NOMO-1 treated with DMSO at 0.1 percent for 48 hours (cell line): ENCODE results near the gene NT5E.

ENCODE experiments used
- DNase-seq: peaks from one replicate; lab custom pipeline; 2025; ENCODE audit not compliant: unreplicated experiment; lab: John Stamatoyannopoulos, UW

The NT5E gene

DNA sequence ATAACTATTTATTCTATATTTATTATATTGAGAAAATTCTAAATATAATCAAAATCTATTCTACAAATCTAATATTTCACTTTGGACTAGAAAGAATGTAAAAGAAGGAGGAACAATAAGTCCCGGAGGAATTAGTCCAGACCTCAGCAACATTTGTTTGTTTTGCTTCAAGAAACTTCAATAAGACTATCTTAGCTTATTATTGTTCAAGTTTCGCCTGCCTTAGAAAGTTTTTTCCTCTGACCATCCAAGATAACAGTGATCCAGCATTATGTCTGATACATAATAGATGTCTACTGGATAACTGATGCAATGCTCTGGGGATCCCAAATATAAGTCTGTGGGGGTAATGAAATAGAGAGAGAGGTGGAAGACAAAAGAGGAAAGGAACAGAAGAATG is 28.7 kb upstream of the NT5E start:
- no peak for DNase-seq

- no peak for DNase-seq
These were observed 27.9 kb upstream of the NT5E start for GRCh38 chr6:85421972-85422371.

- no peak for DNase-seq
These were observed 26.9 kb upstream of the NT5E start for GRCh38 chr6:85422996-85423395.

GRCh38 chr6:85424981-85425380 is 24.9 kb upstream of the NT5E start:
- DNase-seq, result no peak

- DNase-seq, result no peak
These were observed 23.9 kb upstream of the NT5E start for GRCh38 chr6:85425997-85426396.

GRCh38 chr6:85428486-85428885 is 21.4 kb upstream of the NT5E start:
- DNase-seq, result no peak

- no peak for DNase-seq
These were observed 20.5 kb upstream of the NT5E start for GRCh38 chr6:85429346-85429745.

DNA sequence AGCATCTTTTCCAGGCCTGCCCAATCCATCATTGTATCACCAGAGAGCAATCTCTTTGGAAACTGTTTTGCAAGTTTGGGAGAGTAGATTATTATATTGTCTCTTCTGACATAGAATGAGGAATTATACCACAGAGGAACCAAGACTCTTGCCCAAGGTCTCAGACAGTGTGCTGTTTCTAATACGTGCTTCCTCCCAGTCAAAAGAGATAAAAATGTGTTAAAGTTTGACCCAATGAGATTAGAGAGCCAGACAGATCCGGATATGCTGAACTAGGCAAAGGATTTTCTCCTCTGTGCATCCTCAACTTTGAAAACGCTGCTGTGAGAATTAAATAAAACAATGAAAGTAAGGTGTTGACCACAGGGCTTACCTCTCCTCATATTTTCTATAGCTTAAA is 18.6 kb upstream of the NT5E start:
- DNase-seq, result peak; percentile 7

DNA sequence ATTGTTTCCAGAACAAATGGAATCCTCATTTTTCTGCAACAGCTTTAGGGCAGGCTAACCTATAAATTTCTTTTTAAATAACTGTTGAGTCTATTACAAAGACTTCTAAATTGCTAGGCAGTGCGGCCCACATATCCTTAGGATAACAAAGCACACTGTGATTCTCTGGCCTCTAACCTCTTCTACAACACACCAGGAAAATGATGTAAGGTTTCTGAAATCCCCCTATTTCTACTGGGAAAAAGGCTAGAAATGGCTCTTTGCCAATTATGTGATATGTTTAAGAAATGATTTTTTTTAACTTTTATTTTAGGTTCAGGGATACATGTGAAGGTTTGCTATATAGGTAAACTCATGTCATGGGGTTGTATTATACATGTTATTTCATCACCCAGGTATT is 17.3 kb upstream of the NT5E start:
- no peak for DNase-seq

DNA sequence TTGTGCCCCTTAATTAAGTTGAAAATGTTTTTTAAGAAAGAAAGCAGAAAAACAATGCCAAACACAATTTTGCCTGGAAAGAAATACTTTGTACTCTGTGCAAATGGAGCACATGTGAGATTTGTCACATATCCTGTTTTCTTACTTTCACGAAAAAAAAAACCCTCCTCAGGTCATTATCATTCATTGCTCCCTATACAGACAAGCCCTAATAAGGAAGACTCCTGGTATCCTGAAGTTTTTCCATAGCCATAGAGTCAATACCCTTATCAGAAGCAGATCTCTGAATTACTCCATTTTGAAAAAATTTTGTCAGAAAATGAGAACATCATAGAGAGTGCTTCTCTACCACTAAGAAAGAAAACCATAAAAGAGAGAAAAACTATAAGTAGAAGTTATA is 14.0 kb upstream of the NT5E start:
- DNase-seq, result no peak

GRCh38 chr6:85436411-85436810 is 13.5 kb upstream of the NT5E start:
- no peak for DNase-seq

DNA sequence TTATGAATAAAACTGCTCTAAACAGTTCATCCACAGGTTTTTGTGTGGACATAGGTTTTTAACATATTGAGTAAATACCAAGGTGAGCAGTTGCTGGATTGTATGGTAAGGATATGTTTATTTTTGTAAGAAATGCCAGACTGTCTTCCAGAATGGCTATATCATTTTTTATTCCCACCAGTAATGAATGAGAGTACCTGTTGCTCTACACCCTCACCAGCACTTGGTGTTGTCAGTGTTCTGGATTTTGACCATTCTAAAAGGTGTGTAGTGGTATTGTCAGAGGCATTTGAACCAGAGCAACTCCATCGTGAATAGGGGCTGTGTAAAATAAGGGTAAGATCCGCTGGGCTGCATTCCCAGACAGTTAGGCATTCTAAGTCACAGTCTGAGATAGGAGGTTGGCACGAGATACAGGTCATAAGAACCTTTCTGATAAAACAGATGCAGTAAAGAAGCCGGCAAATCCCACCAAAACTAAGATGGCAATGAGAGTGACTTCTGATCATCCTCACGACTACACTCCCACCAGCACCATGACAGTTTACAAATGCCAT is 12.9 kb upstream of the NT5E start:
- no peak for DNase-seq

- DNase-seq, result no peak
These were observed 6.3 kb upstream of the NT5E start for GRCh38 chr6:85443349-85444117.

- DNase-seq, result no peak
These were observed 480 bp upstream of the NT5E start for GRCh38 chr6:85449388-85449817.

- no peak for DNase-seq
These were observed 1.9 kb downstream of the NT5E start for GRCh38 chr6:85451565-85452306.

- no peak for DNase-seq
These were observed 2.6 kb downstream of the NT5E start for GRCh38 chr6:85452441-85452881.

- DNase-seq, result no peak
These were observed 3.2 kb downstream of the NT5E start for GRCh38 chr6:85453052-85453451.

- no peak for DNase-seq
These were observed 3.6 kb downstream of the NT5E start for GRCh38 chr6:85453490-85453889.

GRCh38 chr6:85455471-85456026 is 5.7 kb downstream of the NT5E start:
- peak; percentile 71 for DNase-seq

GRCh38 chr6:85456782-85457181 is 6.9 kb downstream of the NT5E start:
- no peak for DNase-seq

DNA sequence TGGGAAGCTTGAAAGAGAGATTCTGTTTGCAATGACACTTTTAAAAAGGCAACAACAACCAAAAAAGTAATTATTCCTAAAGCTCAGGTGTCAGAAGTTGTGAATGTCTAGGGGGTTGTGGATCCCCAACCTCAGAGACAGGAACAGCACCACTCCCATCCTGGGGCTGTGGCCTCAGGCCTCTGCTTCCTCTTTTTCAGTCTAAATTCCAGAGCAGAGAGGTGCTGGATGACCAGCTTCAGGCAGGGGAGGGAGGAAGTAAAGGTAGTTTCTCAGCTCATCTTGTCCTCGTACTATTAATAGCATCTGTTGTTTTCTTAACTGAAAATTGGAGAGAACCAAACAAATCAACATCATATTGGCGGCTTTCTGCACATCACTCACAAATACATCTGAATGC is 8.3 kb downstream of the NT5E start:
- peak; percentile 59 for DNase-seq

DNA sequence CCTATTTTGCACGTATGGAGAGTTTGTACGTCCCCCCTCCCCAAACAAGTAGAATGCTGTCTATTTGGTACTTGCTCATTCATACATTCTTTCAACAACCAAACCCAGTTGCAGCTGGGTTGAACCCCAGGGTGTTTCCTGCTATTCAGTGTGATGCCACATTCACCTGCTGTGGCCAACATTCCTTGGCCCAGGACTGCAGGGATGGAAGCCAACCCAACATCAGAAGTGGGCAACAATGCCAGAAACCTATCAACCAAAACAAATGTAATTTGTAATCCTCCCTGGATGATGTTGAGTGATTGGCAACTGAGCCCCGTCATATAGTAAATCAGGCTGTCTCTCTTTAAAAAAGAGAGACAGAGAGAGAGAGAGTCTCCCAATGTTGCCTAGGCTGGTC is 8.9 kb downstream of the NT5E start:
- DNase-seq, result no peak
